Sciatic nerve (tissue), 2 donors: Measurements from ENCODE around the gene FAM120A. TPM values are rescaled to one million over a fixed set of nuclear protein-coding genes. Genes with fewer than 3 reads are reported as not detected.
"Not testable (repeated sequence)": the region's sequence is repeated elsewhere in the genome, so short reads cannot be mapped to it uniquely, and the experiment has no call there.

Source experiments
- ATAC-seq: fragments of 200-7000 bp; cut with Tn5 transposase; one replicate; pipeline ENCODE4 v1.9.1; 2020; ENCODE audit warnings: mild to moderate bottlenecking, moderate library complexity
- DNase-seq: peaks from one replicate; pipeline ENCODE4 v3.0.0-alpha.2; 2020; ENCODE audit warnings: low spot score
- intact Hi-C: fragments of 100-400 bp; cut with DNase I; formaldehyde crosslinking; loops from one replicate; pipeline ENCODE4 v1.14.2; 2022
- total RNA-seq: library from RNA; stranded (reverse); fragmentation: NEBNext Ultra II Directional; extraction: Animal tissue kit (Norgen Biotek cat#: 25700); gene quantifications from one replicate; pipeline ENCODE4 v1.2.1, GENCODE V29; 2021
- donor health status: DM: no; HTN: no; CAD: no.
- donor health status: DM: no; HTN: no; CAD: no.

The FAM120A gene
- total RNA-seq, 1 donor from 2014 or later, result 74.1 TPM

GRCh38 chr9:93496285-93496684 lies 44.8 kb downstream of the FAM120A start:
- no peak for DNase-seq
- intact Hi-C loops, result no loop called here
- no peak for ATAC-seq

- no peak for ATAC-seq
- intact Hi-C loops, result no loop called here
These were observed 49.2 kb downstream of the FAM120A start for GRCh38 chr9:93500571-93501298.

GRCh38 chr9:93501406-93501805 lies 49.9 kb downstream of the FAM120A start:
- ATAC-seq (peak; percentile 50), DNase-seq (no peak)
- intact Hi-C loops, result no loop called here

More at GRCh38 chr9:93500571-93501298, 49.2 kb downstream of the FAM120A start:
- DNase-seq, result no peak

GRCh38 chr9:93503381-93503780 lies 51.9 kb downstream of the FAM120A start:
- no peak for DNase-seq
- ATAC-seq, result no peak
- intact Hi-C loops, result no loop called here

- intact Hi-C loops, result no loop called here
- no peak for DNase-seq
- no peak for ATAC-seq
These were observed 54.2 kb downstream of the FAM120A start for GRCh38 chr9:93505541-93506132.

DNA sequence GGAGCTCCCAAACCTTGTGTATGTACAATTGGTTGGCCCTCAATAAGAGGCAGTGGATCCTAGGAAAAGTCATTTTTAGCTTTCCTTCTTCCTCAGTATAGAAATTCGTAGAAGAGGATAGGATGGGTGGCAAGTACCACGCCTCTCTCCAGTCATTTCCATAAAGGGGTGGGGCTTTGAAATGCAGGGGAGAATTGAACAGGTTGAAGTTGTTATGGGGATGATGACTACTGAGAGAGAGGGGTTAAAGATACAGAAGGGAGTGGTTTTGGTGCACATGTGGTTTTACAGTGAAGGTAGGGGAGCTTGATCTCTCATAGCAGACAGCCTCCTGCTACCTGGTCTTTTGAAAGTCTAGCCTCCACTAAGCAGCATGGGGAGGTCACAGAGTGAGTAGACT lies 56.3 kb downstream of the FAM120A start:
- intact Hi-C loops, result no loop called here
- DNase-seq (no peak), ATAC-seq (no peak)

DNA sequence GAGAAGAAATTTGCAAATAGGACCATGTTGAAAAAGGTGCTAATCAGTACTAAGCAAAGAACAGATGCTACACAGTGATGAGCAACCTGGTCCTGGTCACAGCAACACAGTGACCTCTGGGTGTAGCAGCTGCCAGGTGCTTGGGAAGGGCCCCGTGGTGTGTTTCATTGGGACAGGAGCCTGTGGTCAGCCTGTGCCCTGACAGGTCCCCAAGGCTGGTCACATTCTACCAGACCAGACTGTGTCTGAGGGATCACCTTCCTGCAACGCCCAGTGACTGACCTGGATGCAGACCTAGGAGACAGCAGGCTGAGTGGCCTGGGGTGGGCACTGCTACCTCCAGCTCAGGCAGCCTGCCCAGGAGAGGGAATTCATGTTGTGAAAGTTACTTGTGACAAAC lies 56.7 kb downstream of the FAM120A start:
- intact Hi-C loops, result no loop called here
- DNase-seq, result no peak
- no peak for ATAC-seq

GRCh38 chr9:93509084-93509483 lies 57.6 kb downstream of the FAM120A start:
- ATAC-seq, result no peak
- intact Hi-C loops, result no loop called here
- no peak for DNase-seq

DNA sequence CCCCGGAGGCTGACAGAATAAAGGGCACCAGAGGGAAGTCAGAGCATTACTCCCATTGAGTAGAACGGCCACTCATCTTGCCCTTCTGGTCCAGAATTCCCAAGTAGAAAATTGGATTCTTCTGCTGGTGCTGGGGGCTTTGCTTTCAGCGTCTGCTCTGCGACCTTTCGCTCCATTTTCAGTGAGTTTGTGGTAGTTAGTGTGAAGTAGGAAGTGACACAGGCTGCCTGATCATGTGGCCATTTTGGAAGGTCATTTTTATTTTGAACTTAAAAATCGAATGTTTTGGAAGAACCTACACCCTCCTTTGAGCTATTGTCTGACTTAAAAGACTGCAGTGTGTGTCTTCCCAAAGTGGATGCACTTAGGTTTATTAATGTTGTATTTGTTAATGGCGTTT lies 58.6 kb downstream of the FAM120A start:
- DNase-seq, result no peak
- intact Hi-C loops, result no loop called here
- no peak for ATAC-seq

DNA sequence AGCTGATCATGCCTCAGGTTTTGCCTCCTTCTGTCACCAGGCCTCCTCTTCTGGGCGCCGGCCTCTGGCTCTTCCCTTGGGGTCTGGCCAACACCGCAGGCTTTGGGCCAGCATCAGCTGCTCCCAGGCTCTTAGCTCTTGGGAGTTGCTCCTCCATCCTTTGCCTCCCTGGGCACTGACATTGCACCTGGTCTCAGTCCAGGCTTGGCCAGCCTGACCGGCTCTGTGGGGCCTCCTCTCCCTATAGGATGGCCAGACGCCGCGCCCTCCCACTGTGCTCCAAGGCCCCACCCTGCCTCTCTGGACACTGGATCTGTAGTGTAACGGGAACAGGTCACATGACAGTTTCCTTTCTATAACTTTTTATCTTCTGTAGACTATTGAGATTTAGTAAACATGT lies 59.7 kb downstream of the FAM120A start:
- DNase-seq, intact Hi-C loops: not testable (repeated sequence)
- peak; percentile 70 for ATAC-seq

DNA sequence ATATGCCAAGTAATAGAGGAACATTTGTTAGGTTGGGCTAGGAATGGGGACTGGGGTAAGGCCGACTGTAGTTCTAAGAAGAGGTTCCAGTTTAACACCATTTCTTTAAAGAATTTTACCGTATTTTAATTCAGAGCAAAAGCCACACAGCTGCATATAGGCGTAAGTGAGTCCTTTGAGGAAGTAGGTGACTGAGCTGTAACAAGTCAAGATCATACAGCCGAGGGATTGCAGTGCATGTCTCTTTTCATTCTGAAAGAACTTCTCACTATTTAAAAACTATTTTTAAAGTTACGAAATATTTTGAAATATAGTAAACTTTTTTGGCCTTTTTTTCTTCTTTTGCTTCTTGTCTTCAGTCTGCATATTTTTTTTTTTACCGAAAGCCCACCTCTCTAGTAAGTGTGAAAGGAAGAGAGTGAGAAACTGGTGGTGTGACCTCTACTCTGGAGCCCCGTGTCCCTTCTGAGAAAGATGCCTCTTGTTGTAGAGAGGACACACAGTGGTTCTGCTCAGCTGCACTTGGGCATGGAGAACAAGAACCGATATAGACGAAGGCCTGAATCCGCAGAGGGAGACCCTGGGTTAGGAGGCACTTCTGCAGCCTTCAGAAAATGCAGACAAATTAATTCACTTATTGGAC lies 60.8 kb downstream of the FAM120A start:
- ATAC-seq, DNase-seq, intact Hi-C loops: not testable (repeated sequence)

DNA sequence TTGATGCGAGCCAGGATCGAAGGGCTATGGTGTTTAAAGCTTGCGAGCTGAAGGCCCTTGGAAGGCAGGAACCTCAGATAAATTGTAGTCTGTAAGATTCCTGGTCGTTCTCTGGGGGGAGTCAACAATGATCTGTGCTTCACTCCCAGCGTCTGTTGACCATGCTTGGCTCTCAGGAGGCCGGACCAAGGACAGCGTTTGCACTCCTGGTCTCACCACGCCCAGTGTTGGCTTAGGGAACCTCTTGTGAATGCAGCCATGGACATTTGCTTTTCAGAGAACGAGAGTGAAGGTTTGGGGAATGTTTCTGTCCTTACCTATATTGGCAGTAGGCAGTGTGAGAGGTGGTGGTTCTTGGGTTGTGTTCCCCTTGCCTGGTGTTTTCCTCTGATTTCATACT lies 62.1 kb downstream of the FAM120A start:
- ATAC-seq, result no peak
- intact Hi-C loops, result no loop called here
- no peak for DNase-seq

DNA sequence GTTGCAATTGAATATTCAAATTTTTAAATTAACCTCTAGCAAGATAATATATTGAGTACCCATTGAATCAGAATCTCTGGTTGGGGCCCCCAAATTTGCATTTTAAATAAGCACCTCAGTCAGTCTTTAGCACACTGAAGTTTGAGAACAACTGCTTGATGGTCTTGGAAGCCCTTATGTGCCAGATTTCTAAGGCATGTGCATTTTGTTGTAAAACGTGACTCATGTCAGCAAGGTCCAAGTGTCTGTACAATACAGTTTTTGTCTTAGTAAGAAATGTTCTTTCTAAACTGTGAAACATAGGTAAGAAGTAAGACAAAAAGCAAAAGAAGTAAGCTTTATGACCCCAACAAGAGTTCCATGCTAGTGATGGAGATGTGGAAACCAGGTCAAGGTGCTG lies 65.8 kb downstream of the FAM120A start:
- intact Hi-C loops, result no loop called here
- no peak for DNase-seq
- no peak for ATAC-seq

- DNase-seq, result no peak
- ATAC-seq, result no peak
- intact Hi-C loops, result no loop called here
These were observed 69.0 kb downstream of the FAM120A start for GRCh38 chr9:93520523-93520922.

GRCh38 chr9:93522736-93523135 lies 71.3 kb downstream of the FAM120A start:
- no peak for DNase-seq
- intact Hi-C loops, result no loop called here
- no peak for ATAC-seq

DNA sequence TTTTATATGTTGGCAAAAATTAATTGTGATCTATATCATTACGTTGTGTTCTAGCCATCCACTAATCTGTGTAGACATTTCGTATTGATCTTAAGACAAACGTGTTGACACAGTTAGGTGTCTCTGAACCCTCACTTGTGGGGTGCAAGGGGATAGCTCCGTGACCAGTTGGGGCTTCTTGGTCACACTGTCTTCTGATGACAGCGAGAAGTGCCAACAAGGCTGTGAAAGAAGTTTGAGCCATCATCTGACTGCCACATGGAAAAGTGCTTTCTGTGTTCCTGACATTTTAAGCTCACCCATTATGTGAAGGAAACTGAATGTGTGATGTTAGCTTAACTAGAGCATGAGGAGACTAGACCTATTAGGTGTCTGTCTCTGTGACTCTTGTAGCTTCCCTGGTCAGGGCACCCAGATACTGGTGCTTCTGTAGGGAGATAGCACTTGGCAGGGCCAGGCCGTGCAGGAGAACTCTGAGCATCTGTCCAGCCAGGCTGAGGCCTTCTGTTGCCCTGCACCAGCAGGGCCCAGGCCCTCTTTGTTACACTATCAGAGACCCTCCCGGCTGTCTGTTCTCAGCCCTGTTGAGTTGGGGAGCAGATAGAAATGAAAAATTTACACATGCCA lies 72.1 kb downstream of the FAM120A start:
- DNase-seq (no peak), ATAC-seq (no peak)
- intact Hi-C loops, result no loop called here

- ATAC-seq (no peak), DNase-seq (no peak)
- intact Hi-C loops, result no loop called here
These were observed 74.0 kb downstream of the FAM120A start for GRCh38 chr9:93525476-93525875.

DNA sequence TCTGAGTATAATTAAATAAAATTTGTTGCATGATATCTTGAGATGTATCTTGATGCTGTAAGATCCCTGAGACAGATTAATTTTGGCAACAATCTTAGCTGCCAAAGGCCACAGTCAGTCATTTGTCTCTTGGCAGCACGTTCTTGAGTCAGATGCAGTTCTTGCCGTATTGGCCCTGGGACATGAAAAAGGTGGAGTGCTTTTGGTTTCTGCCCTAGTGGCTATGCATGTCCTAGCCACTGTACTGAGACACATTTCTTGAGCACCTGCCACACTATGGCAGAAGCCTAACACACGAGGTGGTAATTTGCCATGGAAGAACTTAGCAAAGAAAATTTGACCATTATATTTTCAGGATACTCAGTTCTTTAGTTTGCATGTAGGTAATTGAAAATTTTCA lies 79.9 kb downstream of the FAM120A start:
- ATAC-seq (no peak), DNase-seq (no peak)
- intact Hi-C loops, result no loop called here

DNA sequence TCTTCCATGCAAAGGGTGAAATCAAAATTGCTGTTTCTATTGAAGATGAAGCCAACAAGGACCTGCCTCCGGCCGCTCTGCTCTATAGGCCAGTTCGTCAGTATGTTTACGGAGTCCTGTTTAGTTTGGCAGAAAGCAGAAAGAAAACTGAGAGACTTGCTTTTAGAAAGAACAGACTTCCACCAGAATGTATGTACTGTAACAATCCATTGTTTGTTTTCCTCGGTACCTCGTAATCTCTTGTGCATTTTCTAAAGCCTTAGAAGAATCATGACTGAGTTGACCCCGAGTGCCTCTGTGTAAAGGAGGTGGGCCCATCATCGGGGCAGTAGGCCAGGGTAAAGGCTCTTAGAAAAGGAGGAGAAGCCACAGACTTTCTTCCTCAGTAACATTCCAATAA lies 80.7 kb downstream of the FAM120A start:
- DNase-seq (no peak), ATAC-seq (no peak)
- intact Hi-C loops, result no loop called here

DNA sequence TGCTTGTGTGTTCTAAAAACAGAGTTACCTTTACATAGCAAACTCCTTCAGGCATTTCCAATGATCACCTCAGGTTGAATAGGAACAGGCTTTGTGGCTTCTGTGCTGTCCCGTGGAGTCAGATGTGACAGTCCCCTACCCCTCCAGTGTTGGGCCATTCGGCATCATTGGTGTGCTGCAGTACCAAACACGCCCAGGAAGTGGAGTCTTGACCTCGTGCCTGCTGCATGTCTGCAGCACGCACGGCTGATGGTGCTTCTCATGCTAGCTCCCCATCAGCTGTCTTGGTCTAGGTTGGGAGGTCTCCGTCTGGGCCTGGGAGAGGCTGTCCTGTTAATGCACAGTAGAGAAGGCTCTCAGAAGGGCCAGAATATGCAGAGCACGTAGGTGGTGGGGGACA lies 82.4 kb downstream of the FAM120A start:
- no peak for ATAC-seq
- intact Hi-C loops, result no loop called here
- DNase-seq, result no peak
